ENCODE measurements around the gene E2F2.

GRCh38 chr1:23492132-23492720, 38.8 kb downstream of the E2F2 start:
- TF ChIP-seq EZH2phosphoT487 (IDR thresholded peaks at IDR 0.05; ENCODE audit: low read depth, severe bottlenecking, unreplicated experiment) (no peak), EZH2 (IDR thresholded peaks at IDR 0.05; ENCODE audit: borderline replicate concordance) (no peak)
- TF ChIP-seq, protein P1, sequence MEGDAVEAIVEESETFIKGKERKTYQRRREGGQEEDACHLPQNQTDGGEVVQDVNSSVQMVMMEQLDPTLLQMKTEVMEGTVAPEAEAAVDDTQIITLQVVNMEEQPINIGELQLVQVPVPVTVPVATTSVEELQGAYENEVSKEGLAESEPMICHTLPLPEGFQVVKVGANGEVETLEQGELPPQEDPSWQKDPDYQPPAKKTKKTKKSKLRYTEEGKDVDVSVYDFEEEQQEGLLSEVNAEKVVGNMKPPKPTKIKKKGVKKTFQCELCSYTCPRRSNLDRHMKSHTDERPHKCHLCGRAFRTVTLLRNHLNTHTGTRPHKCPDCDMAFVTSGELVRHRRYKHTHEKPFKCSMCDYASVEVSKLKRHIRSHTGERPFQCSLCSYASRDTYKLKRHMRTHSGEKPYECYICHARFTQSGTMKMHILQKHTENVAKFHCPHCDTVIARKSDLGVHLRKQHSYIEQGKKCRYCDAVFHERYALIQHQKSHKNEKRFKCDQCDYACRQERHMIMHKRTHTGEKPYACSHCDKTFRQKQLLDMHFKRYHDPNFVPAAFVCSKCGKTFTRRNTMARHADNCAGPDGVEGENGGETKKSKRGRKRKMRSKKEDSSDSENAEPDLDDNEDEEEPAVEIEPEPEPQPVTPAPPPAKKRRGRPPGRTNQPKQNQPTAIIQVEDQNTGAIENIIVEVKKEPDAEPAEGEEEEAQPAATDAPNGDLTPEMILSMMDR (IDR thresholded peaks at IDR 0.05; ENCODE audit: poor library complexity): no peak
